Mucosa of descending colon (tissue), 3 donors: Measurements from ENCODE around the gene PLEKHA5. TPM values are rescaled to one million over a fixed set of nuclear protein-coding genes. Genes with fewer than 3 reads are reported as not detected.

Experiments used
- ATAC-seq: fragments of 200-7000 bp; cut with Tn5 transposase; one replicate; pipeline ENCODE4 v1.9.1; 2020; ENCODE audit warnings: mild to moderate bottlenecking, moderate library complexity
- DNase-seq, 3 donors: peaks; one replicate each; pipeline ENCODE4 v3.0.0-alpha.2; 2020
- H3K36me3 ChIP-seq: fragments of 200-600 bp; one replicate; pipeline ENCODE4 v1.8.0; 2021; ENCODE audit warnings: low read depth, mild to moderate bottlenecking
- H3K4me1 ChIP-seq: fragments of 200-600 bp; one replicate; pipeline ENCODE4 v1.8.0; 2021; ENCODE audit warnings: low read depth, mild to moderate bottlenecking
- H3K4me3 ChIP-seq: fragments of 200-600 bp; one replicate; pipeline ENCODE4 v1.8.0; 2021; ENCODE audit warnings: mild to moderate bottlenecking
- H3K9me3 ChIP-seq: fragments of 200-600 bp; one replicate; pipeline ENCODE4 v1.8.0; 2021; ENCODE audit warnings: mild to moderate bottlenecking
- intact Hi-C, 2 donors: fragments of 100-400 bp; cut with DNase I in 1 of 2; cut with micrococcal nuclease in 1 of 2; formaldehyde crosslinking; loops; one replicate each; pipeline versions ENCODE4 v1.11.0 to v1.11.1; 2022; cut with DNase I, micrococcal nuclease
- total RNA-seq, 3 donors: library from RNA; stranded (reverse); fragmentation: NEBNext Ultra II Directional in 2 of 3; extraction: Animal tissue kit (Norgen Biotek cat#: 25700) in 2 of 3; gene quantifications; one replicate each; pipeline versions ENCODE4 v1.2.1 to v1.2.4, GENCODE V29; 2021 to 2023
- TF ChIP-seq, protein P1 (sequence below): fragments of 200-600 bp; IDR thresholded peaks from one replicate; pipeline ENCODE4 v1.8.0; 2022; ENCODE audit warnings: antibody characterized with exemption, mild to moderate bottlenecking
- donor health status: DM: no; HTN: no; CAD: no; lungs with moderate emphysema.
- donor health status: DM: no; HTN: no; CAD: no.
- donor health status: DM: no; HTN: yes; CAD: no.

Gene PLEKHA5
- total RNA-seq, 3 donors from 2014 or later: 29.6 to 47.9 (median 36.5) TPM

GRCh38 chr12:19284658-19285057 is 155.1 kb downstream of the PLEKHA5 start:
- intact Hi-C loops: no loop called here
- TF ChIP-seq, protein P1, sequence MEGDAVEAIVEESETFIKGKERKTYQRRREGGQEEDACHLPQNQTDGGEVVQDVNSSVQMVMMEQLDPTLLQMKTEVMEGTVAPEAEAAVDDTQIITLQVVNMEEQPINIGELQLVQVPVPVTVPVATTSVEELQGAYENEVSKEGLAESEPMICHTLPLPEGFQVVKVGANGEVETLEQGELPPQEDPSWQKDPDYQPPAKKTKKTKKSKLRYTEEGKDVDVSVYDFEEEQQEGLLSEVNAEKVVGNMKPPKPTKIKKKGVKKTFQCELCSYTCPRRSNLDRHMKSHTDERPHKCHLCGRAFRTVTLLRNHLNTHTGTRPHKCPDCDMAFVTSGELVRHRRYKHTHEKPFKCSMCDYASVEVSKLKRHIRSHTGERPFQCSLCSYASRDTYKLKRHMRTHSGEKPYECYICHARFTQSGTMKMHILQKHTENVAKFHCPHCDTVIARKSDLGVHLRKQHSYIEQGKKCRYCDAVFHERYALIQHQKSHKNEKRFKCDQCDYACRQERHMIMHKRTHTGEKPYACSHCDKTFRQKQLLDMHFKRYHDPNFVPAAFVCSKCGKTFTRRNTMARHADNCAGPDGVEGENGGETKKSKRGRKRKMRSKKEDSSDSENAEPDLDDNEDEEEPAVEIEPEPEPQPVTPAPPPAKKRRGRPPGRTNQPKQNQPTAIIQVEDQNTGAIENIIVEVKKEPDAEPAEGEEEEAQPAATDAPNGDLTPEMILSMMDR: no peak
- H3K4me1 ChIP-seq: no peaks in the 10 kb centered on the region
- H3K36me3 ChIP-seq: no peaks in the 10 kb centered on the region
- H3K9me3 ChIP-seq: no peaks in the 10 kb centered on the region
- no peak for DNase-seq
- no peak overlapping the region for H3K4me3 ChIP-seq
- no peak for ATAC-seq

GRCh38 chr12:19285793-19286448 is 156.4 kb downstream of the PLEKHA5 start:
- no peak overlapping the region for H3K4me3 ChIP-seq
- intact Hi-C loops: no loop called here
- DNase-seq (no peak), ATAC-seq (no peak)
- H3K9me3 ChIP-seq: no peaks in the 10 kb centered on the region
- TF ChIP-seq, protein P1: no peak
- H3K36me3 ChIP-seq: no peaks in the 10 kb centered on the region
- H3K4me1 ChIP-seq: no peaks in the 10 kb centered on the region

GRCh38 chr12:19287302-19287701 is 157.8 kb downstream of the PLEKHA5 start:
- Histone ChIP-seq H3K4me3 (no peak overlapping the region), H3K4me1 (no peaks in the 10 kb centered on the region), H3K9me3 (no peaks in the 10 kb centered on the region), H3K36me3 (no peaks in the 10 kb centered on the region)
- intact Hi-C loops: no loop called here
- TF ChIP-seq, protein P1: no peak
- DNase-seq (no peak), ATAC-seq (no peak)

GRCh38 chr12:19288161-19288560 is 158.6 kb downstream of the PLEKHA5 start:
- no peak for ATAC-seq
- H3K9me3 ChIP-seq: no peaks in the 10 kb centered on the region
- H3K36me3 ChIP-seq: no peaks in the 10 kb centered on the region
- intact Hi-C loops: no loop called here
- H3K4me3 ChIP-seq: no peak overlapping the region
- H3K4me1 ChIP-seq: no peaks in the 10 kb centered on the region
- DNase-seq: no peak
- TF ChIP-seq, protein P1: no peak

GRCh38 chr12:19288603-19289244 is 159.2 kb downstream of the PLEKHA5 start:
- H3K4me1 ChIP-seq: no peaks in the 10 kb centered on the region
- no peaks in the 10 kb centered on the region for H3K36me3 ChIP-seq
- no peak for ATAC-seq
- TF ChIP-seq, protein P1: no peak
- intact Hi-C loops: no loop called here
- no peaks in the 10 kb centered on the region for H3K9me3 ChIP-seq
- DNase-seq: no peak
- no peak overlapping the region for H3K4me3 ChIP-seq
